Cardiac fibroblast (primary cell): ENCODE measurements around the gene NCKAP5.
"Not testable (repeated sequence)": the region's sequence is repeated elsewhere in the genome, so short reads cannot be mapped to it uniquely, and the experiment has no call there.

Experiments
- DNase-seq, 2 donors: peaks; one replicate each; pipeline versions ENCODE4 v3.0.0 to v3.0.0-alpha.2; 2010; ENCODE audit warnings: low read depth in 2 of 2
- H3K4me3 ChIP-seq, 2 donors: replicated peaks in 1 of 2; 1 replicate in 1 of 2; 2 replicates in 1 of 2; pipeline ENCODE4 v1.5.1; 2011; ENCODE audit warnings: low read depth in 2 of 2, low read length in 2 of 2, mild to moderate bottlenecking in 2 of 2, moderate library complexity in 1 of 2
- TF ChIP-seq, protein P1 (sequence below): IDR thresholded peaks from one replicate; pipeline ENCODE4 v1.5.1; 2011; ENCODE audit warnings: low read depth, mild to moderate bottlenecking, low read length, inconsistent platforms

NCKAP5 gene

DNA sequence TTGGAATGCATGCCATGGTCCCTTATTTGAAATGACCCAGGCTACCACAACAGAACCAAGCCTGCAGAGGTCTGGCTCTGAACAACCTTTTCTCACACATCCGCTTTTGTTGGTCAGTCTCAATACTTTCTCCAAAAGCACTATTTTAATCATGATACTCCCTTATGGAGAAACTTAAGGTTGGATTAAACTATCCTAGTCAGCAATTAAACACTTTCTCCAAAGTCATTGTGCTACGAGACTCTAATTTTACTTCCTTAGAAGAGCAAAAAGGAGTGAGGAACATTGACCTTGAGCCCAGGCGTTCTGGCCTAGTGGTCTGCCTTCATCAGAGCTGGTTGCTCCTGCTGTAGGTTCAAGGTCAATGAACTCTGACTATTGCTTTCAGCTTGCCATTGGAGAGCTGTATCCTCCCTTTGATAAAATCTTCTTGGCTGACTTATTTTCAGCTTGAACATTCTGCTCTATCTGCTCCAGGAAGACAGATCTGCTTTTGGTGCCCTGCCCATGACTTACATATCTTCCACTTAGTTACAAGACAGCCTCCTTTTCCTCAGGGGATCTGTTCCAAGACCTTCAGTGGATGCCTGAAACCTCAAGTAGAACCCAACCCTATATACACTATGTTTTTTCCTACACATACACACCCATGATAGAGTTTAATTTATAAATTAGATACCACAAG is 91.2 kb downstream of the NCKAP5 start:
- no peak for DNase-seq
- TF ChIP-seq, protein P1, sequence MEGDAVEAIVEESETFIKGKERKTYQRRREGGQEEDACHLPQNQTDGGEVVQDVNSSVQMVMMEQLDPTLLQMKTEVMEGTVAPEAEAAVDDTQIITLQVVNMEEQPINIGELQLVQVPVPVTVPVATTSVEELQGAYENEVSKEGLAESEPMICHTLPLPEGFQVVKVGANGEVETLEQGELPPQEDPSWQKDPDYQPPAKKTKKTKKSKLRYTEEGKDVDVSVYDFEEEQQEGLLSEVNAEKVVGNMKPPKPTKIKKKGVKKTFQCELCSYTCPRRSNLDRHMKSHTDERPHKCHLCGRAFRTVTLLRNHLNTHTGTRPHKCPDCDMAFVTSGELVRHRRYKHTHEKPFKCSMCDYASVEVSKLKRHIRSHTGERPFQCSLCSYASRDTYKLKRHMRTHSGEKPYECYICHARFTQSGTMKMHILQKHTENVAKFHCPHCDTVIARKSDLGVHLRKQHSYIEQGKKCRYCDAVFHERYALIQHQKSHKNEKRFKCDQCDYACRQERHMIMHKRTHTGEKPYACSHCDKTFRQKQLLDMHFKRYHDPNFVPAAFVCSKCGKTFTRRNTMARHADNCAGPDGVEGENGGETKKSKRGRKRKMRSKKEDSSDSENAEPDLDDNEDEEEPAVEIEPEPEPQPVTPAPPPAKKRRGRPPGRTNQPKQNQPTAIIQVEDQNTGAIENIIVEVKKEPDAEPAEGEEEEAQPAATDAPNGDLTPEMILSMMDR = no peak
- H3K4me3 ChIP-seq = no peak overlapping the region

DNA sequence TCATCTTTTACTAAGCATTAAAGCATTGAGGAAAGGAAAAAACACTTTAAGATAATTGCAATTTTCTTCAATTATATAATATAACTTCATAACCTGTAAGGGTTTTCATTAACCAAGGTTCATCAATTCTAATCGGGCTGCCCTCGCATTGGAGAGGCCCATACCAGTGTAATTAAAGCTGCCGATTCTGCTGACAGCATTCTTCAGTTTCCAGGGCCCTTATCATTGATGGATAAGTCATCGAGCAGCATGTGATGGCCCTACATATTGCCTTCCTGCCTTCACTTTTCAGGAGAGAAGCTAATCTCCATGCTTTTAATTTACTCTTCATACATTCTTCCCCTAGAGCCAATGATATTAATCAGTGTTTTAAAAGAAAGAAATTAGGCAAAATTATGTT is 92.0 kb downstream of the NCKAP5 start:
- no peak overlapping the region for H3K4me3 ChIP-seq
- DNase-seq = no peak
- TF ChIP-seq, protein P1 = no peak

DNA sequence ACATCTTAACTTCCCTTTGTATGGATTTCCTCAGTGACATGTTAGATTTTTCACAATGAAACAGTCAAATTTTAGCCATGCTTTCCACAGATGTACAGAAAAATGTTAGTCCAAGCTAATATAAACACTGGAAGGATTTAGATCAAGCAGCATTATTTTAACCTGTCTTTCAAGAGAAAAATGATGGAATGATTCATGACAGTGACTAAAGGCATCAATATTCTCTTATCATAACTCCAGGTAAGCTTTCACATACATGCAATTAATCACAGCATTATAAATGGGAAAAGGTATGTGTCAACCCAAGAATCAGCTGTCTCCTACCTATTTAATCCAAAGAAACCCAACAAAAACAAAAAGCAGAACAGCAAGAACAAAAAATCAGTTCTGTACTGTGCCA is 92.7 kb downstream of the NCKAP5 start:
- no peak overlapping the region for H3K4me3 ChIP-seq
- DNase-seq = no peak
- TF ChIP-seq, protein P1 = no peak

DNA sequence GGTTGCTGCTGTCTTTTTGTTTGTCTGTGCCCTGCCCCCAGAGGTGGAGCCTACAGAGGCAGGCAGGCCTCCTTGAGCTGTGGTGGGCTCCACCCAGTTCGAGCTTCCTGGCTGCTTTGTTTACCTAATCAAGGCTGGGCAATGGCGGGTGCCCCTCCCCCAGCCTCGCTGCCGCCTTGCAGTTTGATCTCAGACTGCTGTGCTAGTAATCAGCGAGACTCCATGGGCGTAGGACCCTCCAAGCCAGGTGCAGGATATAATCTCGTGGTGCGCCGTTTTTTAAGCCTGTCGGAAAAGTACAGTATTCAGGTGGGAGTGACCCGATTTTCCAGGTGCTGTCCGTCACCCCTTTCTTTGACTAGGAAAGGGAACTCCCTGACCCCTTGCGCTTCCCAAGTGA is 97.8 kb downstream of the NCKAP5 start:
- DNase-seq, H3K4me3 ChIP-seq: not testable (repeated sequence)

DNA sequence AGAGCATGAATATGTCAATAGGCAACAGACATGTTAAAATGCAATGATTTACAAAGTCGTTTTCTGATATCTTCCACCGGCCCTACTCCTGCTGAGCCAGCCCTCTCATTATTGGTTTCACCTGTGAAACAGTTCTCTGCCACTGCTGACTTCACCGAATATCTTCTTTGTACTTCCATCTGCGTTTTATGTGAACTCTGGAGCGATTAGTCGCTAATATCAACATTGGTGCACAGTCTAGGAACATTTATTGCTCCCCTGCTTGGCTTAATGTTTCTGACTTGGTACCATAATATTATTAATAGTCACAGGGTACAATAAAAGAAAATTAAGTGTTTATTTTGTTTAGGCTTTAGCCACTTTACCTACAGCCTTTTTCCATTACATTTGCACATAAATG is 105.5 kb downstream of the NCKAP5 start:
- TF ChIP-seq, protein P1 = no peak
- DNase-seq = no peak
- no peak overlapping the region for H3K4me3 ChIP-seq

DNA sequence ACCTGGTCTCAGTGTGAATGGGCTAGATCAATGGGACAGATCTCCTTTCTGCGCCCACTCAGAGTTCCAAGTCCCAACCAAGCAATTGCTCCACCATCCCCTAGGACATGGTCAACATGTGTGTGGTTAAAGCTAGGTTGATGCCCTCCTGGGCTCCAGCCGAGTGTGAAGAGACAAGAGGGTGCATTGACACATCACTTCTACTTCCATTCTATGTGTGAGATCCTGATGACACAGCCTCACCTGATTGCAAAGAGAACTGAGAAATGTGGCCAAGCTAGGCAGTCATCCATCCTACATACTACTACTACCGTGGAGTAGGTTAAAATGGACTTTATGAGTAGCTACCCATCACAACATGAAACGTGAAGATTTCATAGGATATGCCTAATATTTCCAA is 106.8 kb downstream of the NCKAP5 start:
- TF ChIP-seq, protein P1 = no peak
- no peak for DNase-seq
- no peak overlapping the region for H3K4me3 ChIP-seq

DNA sequence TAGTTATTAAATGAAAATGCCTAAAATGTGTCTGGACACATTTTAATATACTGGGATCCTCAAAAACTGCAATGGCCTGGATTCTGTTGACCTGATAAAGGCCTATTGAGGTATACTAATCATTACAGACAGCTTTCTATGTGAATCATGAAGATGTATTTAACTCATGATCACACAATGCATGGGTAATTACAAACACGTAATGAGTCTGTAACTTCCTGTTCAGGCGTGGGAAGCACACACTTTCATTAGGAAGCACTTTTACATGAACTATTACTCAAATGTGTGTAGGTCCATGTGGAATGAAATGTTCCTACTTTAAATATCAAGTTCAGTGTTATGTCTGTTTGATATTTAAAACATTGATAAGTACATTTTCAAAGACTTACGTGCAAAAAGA is 108.7 kb downstream of the NCKAP5 start:
- no peak overlapping the region for H3K4me3 ChIP-seq
- peak in 1 of 2 donors; percentile 9 for DNase-seq
- TF ChIP-seq, protein P1 = no peak
